Neuronal stem cell (in vitro differentiated cells): ENCODE results near the gene ACSF3.

Experiments used
- DNase-seq: peaks from one replicate; pipeline ENCODE4 v3.0.0-alpha.2; 2013; ENCODE audit warnings: low spot score
- H2AFZ ChIP-seq: one replicate; pipeline ENCODE4 v1.6.1; 2013; ENCODE audit warnings: mild to moderate bottlenecking, low read length, inconsistent platforms
- H2AK5ac ChIP-seq: 2 replicates; pipeline ENCODE4 v1.6.1; 2013; ENCODE audit warnings: low read depth, mild to moderate bottlenecking, inconsistent platforms, low read length, moderate library complexity, mixed read lengths
- H2BK120ac ChIP-seq: 2 replicates; pipeline ENCODE4 v1.6.1; 2013; ENCODE audit warnings: low read depth, mild to moderate bottlenecking, inconsistent platforms, low read length, moderate library complexity, mixed read lengths
- H2BK12ac ChIP-seq: one replicate; pipeline ENCODE4 v1.6.1; 2013; ENCODE audit warnings: low read length, inconsistent platforms
- H2BK15ac ChIP-seq: 2 replicates; pipeline ENCODE4 v1.6.1; 2013; ENCODE audit warnings: mild to moderate bottlenecking, low read length, inconsistent platforms, mixed read lengths
- H2BK5ac ChIP-seq: one replicate; pipeline ENCODE4 v1.6.1; 2013; ENCODE audit warnings: inconsistent platforms, mild to moderate bottlenecking, low read length, moderate library complexity
- H3K14ac ChIP-seq: one replicate; pipeline ENCODE4 v1.6.1; 2013; ENCODE audit warnings: low read length, inconsistent platforms
- H3K18ac ChIP-seq: 2 replicates; pipeline ENCODE4 v1.6.1; 2013; ENCODE audit warnings: low read length, inconsistent platforms
- H3K23ac ChIP-seq: 2 replicates; pipeline ENCODE4 v1.6.1; 2013; ENCODE audit warnings: low read depth, mild to moderate bottlenecking, mixed read lengths, low read length, inconsistent platforms; ENCODE audit not compliant: poor library complexity
- H3K27ac ChIP-seq: replicated peaks from 3 replicates; pipeline ENCODE4 v1.5.1; 2013; ENCODE audit warnings: low read length, inconsistent platforms
- H3K27me3 ChIP-seq, 3 experiments: 2 replicates each; pipeline ENCODE4 v1.6.1; 2013; ENCODE audit warnings: low read length in 3 of 3, mild to moderate bottlenecking in 2 of 3, inconsistent platforms in 1 of 3, low read depth in 1 of 3, mixed read lengths in 1 of 3, moderate library complexity in 1 of 3; ENCODE audit not compliant: control insufficient read depth in 3 of 3, insufficient read depth in 3 of 3
- H3K36me3 ChIP-seq, 2 donors: replicated peaks in 1 of 2; 2 replicates each; pipeline ENCODE4 v1.6.1; 2013; ENCODE audit warnings: low read length in 2 of 2; ENCODE audit not compliant: control insufficient read depth in 2 of 2, insufficient read depth in 2 of 2
- H3K4ac ChIP-seq: 2 replicates; pipeline ENCODE4 v1.6.1; 2013; ENCODE audit warnings: inconsistent platforms, mild to moderate bottlenecking, low read length, moderate library complexity
- H3K4me1 ChIP-seq, 2 donors: 1 replicate in 1 of 2; 2 replicates in 1 of 2; pipeline ENCODE4 v1.6.1; 2013; ENCODE audit warnings: low read length in 2 of 2, low read depth in 1 of 2; ENCODE audit not compliant: control insufficient read depth in 2 of 2, insufficient read depth in 1 of 2
- H3K4me2 ChIP-seq: one replicate; pipeline ENCODE4 v1.6.1; 2013; ENCODE audit warnings: mild to moderate bottlenecking, low read length, inconsistent platforms; ENCODE audit not compliant: insufficient read depth, poor library complexity, severe bottlenecking
- H3K4me3 ChIP-seq, 2 donors: 2 replicates each; pipeline ENCODE4 v1.5.1; 2013; ENCODE audit warnings: low read length in 2 of 2, mild to moderate bottlenecking in 2 of 2, inconsistent platforms in 1 of 2, moderate library complexity in 1 of 2
- H3K79me1 ChIP-seq: one replicate; pipeline ENCODE4 v1.6.1; 2013; ENCODE audit warnings: low read depth, mild to moderate bottlenecking, inconsistent platforms, low read length, moderate library complexity
- H3K9ac ChIP-seq: one replicate; pipeline ENCODE4 v1.6.1; 2013; ENCODE audit warnings: mild to moderate bottlenecking, low read depth, low read length, inconsistent platforms; ENCODE audit not compliant: poor library complexity
- H3K9me3 ChIP-seq, 2 donors: replicated peaks in 1 of 2; 2 replicates each; pipeline versions ENCODE3 to v1.6.1; 2013; ENCODE audit warnings: low read length in 2 of 2, mild to moderate bottlenecking in 2 of 2, inconsistent platforms in 1 of 2, low read depth in 1 of 2, mixed read lengths in 1 of 2, moderate library complexity in 1 of 2; ENCODE audit not compliant: control insufficient read depth in 2 of 2, insufficient read depth in 1 of 2
- H4K8ac ChIP-seq: one replicate; pipeline ENCODE4 v1.6.1; 2013; ENCODE audit warnings: low read depth, mild to moderate bottlenecking, inconsistent platforms, low read length, moderate library complexity
- H4K91ac ChIP-seq: one replicate; pipeline ENCODE4 v1.6.1; 2013; ENCODE audit warnings: low read length, low read depth, mild to moderate bottlenecking, inconsistent platforms; ENCODE audit not compliant: poor library complexity
- WGBS, 2 donors: extraction: QIAGEN DNeasy Blood & Tissue Kit; methylation state at CpG; one replicate each; pipeline ENCODE4 v1.1.7; 2013; ENCODE audit warnings: missing lambda C conversion rate in 2 of 2, mixed read lengths in 1 of 2; ENCODE audit not compliant: insufficient read length in 2 of 2, insufficient replicate concordance in 1 of 2; ENCODE audit errors: extremely low coverage in 2 of 2; 5-methylcytosine and 5-hydroxymethylcytosine counted together

ACSF3 gene

GRCh38 chr16:89146211-89147005, 52.8 kb downstream of the ACSF3 start:
- Histone ChIP-seq H2BK12ac (no peak overlapping the region), H2BK5ac (no peak overlapping the region), H3K27ac (no peak overlapping the region), H4K8ac (no peak overlapping the region), H3K4me2 (no peak overlapping the region), H2BK120ac (no peak overlapping the region), H3K36me3 (peaks cover 31 to 58% of the 10 kb centered on the region in 2 donors), H3K9me3 (peaks cover 6 to 26% of the 10 kb centered on the region in 2 donors), H4K91ac (no peak overlapping the region), H3K4me3 (no peak overlapping the region), H3K9ac (no peak overlapping the region), H3K23ac (peak overlapping the region; percentile 74), H2AFZ (no peak overlapping the region), H3K4me1 (no peaks in the 10 kb centered on the region), H2BK15ac (no peak overlapping the region), H3K14ac (no peak overlapping the region), H3K79me1 (peaks cover 3% of the 10 kb centered on the region), H2AK5ac (no peak overlapping the region), H3K4ac (no peak overlapping the region), H3K18ac (no peak overlapping the region), H3K27me3 (no peaks in the 10 kb centered on the region)
- no CpG with 5 or more reads among the region's 21 CpGs for WGBS, 2 donors
- DNase-seq: no peak

- no peak overlapping the region for H3K4ac ChIP-seq
- H2BK15ac ChIP-seq: no peak overlapping the region
- no peak overlapping the region for H2BK12ac ChIP-seq
- no peak overlapping the region for H3K18ac ChIP-seq
- H2BK5ac ChIP-seq: no peak overlapping the region
- WGBS, 2 donors: no CpG with 5 or more reads among the region's 11 CpGs
- H3K4me1 ChIP-seq: no peaks in the 10 kb centered on the region
- no peak overlapping the region for H2BK120ac ChIP-seq
- H3K9ac ChIP-seq: no peak overlapping the region
- H3K27me3 ChIP-seq: no peaks in the 10 kb centered on the region
- H3K4me3 ChIP-seq: no peak overlapping the region
- H4K8ac ChIP-seq: no peak overlapping the region
- no peak overlapping the region for H3K14ac ChIP-seq
- H3K79me1 ChIP-seq: peaks cover 3% of the 10 kb centered on the region
- no peak overlapping the region for H3K27ac ChIP-seq
- DNase-seq: no peak
- H3K9me3 ChIP-seq: peaks cover 6 to 26% of the 10 kb centered on the region in 2 donors
- H4K91ac ChIP-seq: no peak overlapping the region
- H2AFZ ChIP-seq: no peak overlapping the region
- H3K36me3 ChIP-seq: peaks cover 26 to 61% of the 10 kb centered on the region in 2 donors
- no peak overlapping the region for H3K4me2 ChIP-seq
- H2AK5ac ChIP-seq: no peak overlapping the region
- H3K23ac ChIP-seq: no peak overlapping the region
Observed at GRCh38 chr16:89147085-89147817, 53.6 kb downstream of the ACSF3 start.

GRCh38 chr16:89149386-89149785, 55.7 kb downstream of the ACSF3 start:
- Histone ChIP-seq H3K18ac (no peak overlapping the region), H2BK12ac (no peak overlapping the region), H2BK15ac (no peak overlapping the region), H2BK120ac (no peak overlapping the region), H3K4me3 (no peak overlapping the region), H2BK5ac (no peak overlapping the region), H3K14ac (no peak overlapping the region), H3K27ac (no peak overlapping the region), H3K23ac (no peak overlapping the region), H3K79me1 (no peaks in the 10 kb centered on the region), H2AFZ (no peak overlapping the region), H4K91ac (no peak overlapping the region), H3K4me2 (no peak overlapping the region), H3K27me3 (no peaks in the 10 kb centered on the region), H3K4me1 (no peaks in the 10 kb centered on the region), H3K9ac (no peak overlapping the region), H3K9me3 (peaks cover 6 to 26% of the 10 kb centered on the region in 2 donors), H3K36me3 (peaks cover 20 to 57% of the 10 kb centered on the region in 2 donors), H2AK5ac (no peak overlapping the region), H3K4ac (no peak overlapping the region), H4K8ac (no peak overlapping the region)
- no peak for DNase-seq
- no CpG with 5 or more reads among the region's 9 CpGs for WGBS, 2 donors
